Adrenal gland (tissue), 12 donors: ENCODE data around the gene SERPINA4. TPM values are rescaled to one million over a fixed set of nuclear protein-coding genes. Genes with fewer than 3 reads are reported as not detected.
"Not testable (repeated sequence)": the region's sequence is repeated elsewhere in the genome, so short reads cannot be mapped to it uniquely, and the experiment has no call there.

Experiments
- DNase-seq, 7 donors: peaks; one replicate each; pipeline ENCODE4 v3.0.0-alpha.2; 2019 to 2020
- H3K27ac ChIP-seq, 5 donors: fragments of 200-600 bp; sonication (generic) in 4 of 5; 1 replicate in 3 of 5; 2 replicates in 2 of 5; pipeline versions ENCODE4 v1.5.1 to v1.8.0; 2016 to 2020; ENCODE audit warnings: mild to moderate bottlenecking in 1 of 5
- H3K27me3 ChIP-seq: fragments of 200-600 bp; 2 replicates; pipeline ENCODE4 v1.8.0; 2021
- H3K36me3 ChIP-seq, 2 donors: fragments of 200-600 bp; replicated peaks in 1 of 2; 1 replicate in 1 of 2; 2 replicates in 1 of 2; pipeline versions ENCODE4 v1.5.1 to v1.8.0; 2018 to 2022
- H3K4me1 ChIP-seq, 2 donors: fragments of 200-600 bp; replicated peaks in 1 of 2; 1 replicate in 1 of 2; 2 replicates in 1 of 2; pipeline versions ENCODE4 v1.5.1 to v1.8.0; 2018 to 2021
- H3K4me3 ChIP-seq, 4 donors: fragments of 200-600 bp; sonication (generic) in 3 of 4; one replicate each; pipeline ENCODE4 v1.5.1; 2016 to 2018
- H3K9me3 ChIP-seq, 3 donors: fragments of 200-600 bp; sonication (generic) in 1 of 3; replicated peaks in 1 of 3; 1 replicate in 2 of 3; 2 replicates in 1 of 3; pipeline versions ENCODE4 v1.5.1 to v1.8.0; 2016 to 2021
- CTCF ChIP-seq, 6 experiments: fragments of 450-650 bp in 4 of 6; fragments of 200-600 bp in 2 of 6; sonication (generic) in 1 of 6; IDR thresholded peaks; 1 replicate in 5 of 6; 2 replicates in 1 of 6; pipeline versions ENCODE4 v1.5.1 to v1.8.0; 2016 to 2021; ENCODE audit warnings: antibody characterized with exemption in 6 of 6, mild to moderate bottlenecking in 2 of 6, moderate library complexity in 1 of 6
- POLR2A ChIP-seq, 2 donors: fragments of 450-650 bp; IDR thresholded peaks; one replicate each; pipeline ENCODE4 v1.6.1; 2017; ENCODE audit warnings: antibody characterized with exemption in 2 of 2, mild to moderate bottlenecking in 2 of 2, moderate library complexity in 1 of 2
- WGBS, 4 donors: extraction: QIAGEN DNeasy Blood & Tissue Kit in 2 of 4; methylation state at CpG; one replicate each; pipeline versions ENCODE4 v1.1.5 to v1.1.7; 2013 to 2017; 5-methylcytosine and 5-hydroxymethylcytosine counted together
- intact Hi-C, 2 donors: fragments of 100-400 bp; cut with DNase I; formaldehyde crosslinking; loops; one replicate each; pipeline versions ENCODE4 v1.14.1 to v1.15.0; 2022 to 2023
- polyA plus RNA-seq, 3 donors: library from polyadenylated mRNA; stranded (reverse); fragments of 200-250 nt in 2 of 3; fragments of 350-450 nt in 1 of 3; fragmentation: Illumina TruSeq in 1 of 3; extraction: RNeasy Lipid Tissue Mini Kit (QIAGEN cat#74804) in 1 of 3; gene quantifications; one replicate each; pipeline ENCODE4 v1.2.3, GENCODE V29; 2013 to 2014
- total RNA-seq, 9 donors: library from RNA; depleted of rRNA in 4 of 9; stranded (reverse); fragments of >200 nt in 4 of 9; fragments of 120-200 nt in 1 of 9; fragmentation: NEBNext Ultra II Directional in 1 of 9; extraction: Animal tissue kit (Norgen Biotek cat#: 25700) in 1 of 9; gene quantifications; one replicate each; pipeline versions ENCODE4 v1.1.0 to v1.2.4, GENCODE V29; 2013 to 2023
- donor health status: healthy with polysubstance abuse.
- donor health status: Bipolar disorder and iron deficiency.
- donor health status: DM: yes; HTN: yes; CAD: no.
- donor health status: DM: no; HTN: no; CAD: no.
- donor health status: DM: no; HTN: no; CAD: no.
- donor health status: DM: yes; HTN: yes; CAD: no.

The SERPINA4 gene
- total and polyA plus RNA-seq, 12 donors, result 0.06 to 0.31 (median 0.11) TPM; not detected in 9

GRCh38 chr14:94602722-94603121 lies 41.5 kb downstream of the SERPINA4 start:
- H3K4me3 ChIP-seq, result no peak overlapping the region
- H3K4me1 ChIP-seq, result peaks cover 39 to 43% of the 10 kb centered on the region in 2 donors
- intact Hi-C loops, result no loop called here
- TF ChIP-seq POLR2A (IDR thresholded peaks at IDR 0.05), result no peak
- no peak for TF ChIP-seq CTCF (IDR thresholded peaks at IDR 0.05)
- WGBS, 4 donors, result 63 to 98% (median 93%) methylated on average over 5 of the region's 5 CpGs
- peak overlapping the region in 4 of 5 donors; percentile 85 to 96 (median 90) for H3K27ac ChIP-seq
- no peak for DNase-seq
- H3K36me3 ChIP-seq, result no peaks in the 10 kb centered on the region
- no peaks in the 10 kb centered on the region for H3K27me3 ChIP-seq
- no peaks in the 10 kb centered on the region for H3K9me3 ChIP-seq

- intact Hi-C loops, result no loop called here
- H3K27me3 ChIP-seq, result no peaks in the 10 kb centered on the region
Measured at GRCh38 chr14:94605361-94605760, 44.1 kb downstream of the SERPINA4 start.

GRCh38 chr14:94608966-94609365 lies 47.7 kb downstream of the SERPINA4 start:
- DNase-seq, H3K4me3 ChIP-seq, H3K9me3 ChIP-seq, H3K27ac ChIP-seq, H3K36me3 ChIP-seq, H3K27me3 ChIP-seq, H3K4me1 ChIP-seq, intact Hi-C loops: not testable (repeated sequence)
- WGBS, 4 donors, result 75 to 90% (median 89%) methylated on average over 1 of the region's 1 CpG

More at GRCh38 chr14:94605361-94605760, 44.1 kb downstream of the SERPINA4 start:
- Histone ChIP-seq H3K27ac (no peak overlapping the region), H3K36me3 (no peaks in the 10 kb centered on the region), H3K4me1 (peaks cover 19 to 23% of the 10 kb centered on the region in 2 donors), H3K4me3 (no peak overlapping the region), H3K9me3 (no peaks in the 10 kb centered on the region)
- DNase-seq, result no peak
- 71 to 93% (median 84%) methylated on average over 3 of the region's 3 CpGs for WGBS, 4 donors
- TF ChIP-seq CTCF (IDR thresholded peaks at IDR 0.05) (no peak), POLR2A (IDR thresholded peaks at IDR 0.05) (no peak)

GRCh38 chr14:94611179-94611578 lies 49.9 kb downstream of the SERPINA4 start:
- H3K36me3 ChIP-seq, result no peaks in the 10 kb centered on the region
- intact Hi-C loops, result no loop called here
- peak overlapping the region in 2 of 5 donors; percentile 38 for H3K27ac ChIP-seq
- peak in 1 of 7 donors; percentile 9 for DNase-seq
- H3K4me1 ChIP-seq, result peaks cover 0 to 3% of the 10 kb centered on the region in 2 donors
- 82 to 98% (median 94%) methylated on average over 4 to 5 of the region's 5 CpGs for WGBS, 4 donors
- no peak overlapping the region for H3K4me3 ChIP-seq
- H3K9me3 ChIP-seq, result no peaks in the 10 kb centered on the region
- H3K27me3 ChIP-seq, result no peaks in the 10 kb centered on the region
- no peak for TF ChIP-seq CTCF (IDR thresholded peaks at IDR 0.05)
- TF ChIP-seq POLR2A (IDR thresholded peaks at IDR 0.05), result no peak

- DNase-seq, result peak in 1 of 7 donors; percentile 12
- Histone ChIP-seq H3K4me3 (no peak within 1 kb of the TSS), H3K27ac (peak within 1 kb of the TSS in 1 of 5 donors; percentile 58), H3K36me3 (no peaks in the 10 kb centered on the region), H3K27me3 (no peaks in the 10 kb centered on the region), H3K9me3 (peaks cover 0 to under 1% (median 0%) of the 10 kb centered on the region in 3 donors), H3K4me1 (peaks cover 0 to 3% of the 10 kb centered on the region in 2 donors)
- TF ChIP-seq POLR2A (IDR thresholded peaks at IDR 0.05) (no peak), CTCF (IDR thresholded peaks at IDR 0.05) (no peak)
- 64 to 74% (median 71%) methylated on average over 4 of the region's 4 CpGs for WGBS, 4 donors
- intact Hi-C loops, result no loop called here
Measured at GRCh38 chr14:94612174-94612573, 50.9 kb downstream of the SERPINA4 start, which contains the start of gene SERPINA3. Gene SERPINA3, plus strand, starts transcription at chr14:94612391. Its CDS starts 2,051 bp downstream, at chr14:94614442.
